ENCODE results near the gene NUPR1.
"Not testable (repeated sequence)": the region's sequence is repeated elsewhere in the genome, so short reads cannot be mapped to it uniquely, and the experiment has no call there.

Gene NUPR1, protein sequence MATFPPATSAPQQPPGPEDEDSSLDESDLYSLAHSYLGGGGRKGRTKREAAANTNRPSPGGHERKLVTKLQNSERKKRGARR

DNA sequence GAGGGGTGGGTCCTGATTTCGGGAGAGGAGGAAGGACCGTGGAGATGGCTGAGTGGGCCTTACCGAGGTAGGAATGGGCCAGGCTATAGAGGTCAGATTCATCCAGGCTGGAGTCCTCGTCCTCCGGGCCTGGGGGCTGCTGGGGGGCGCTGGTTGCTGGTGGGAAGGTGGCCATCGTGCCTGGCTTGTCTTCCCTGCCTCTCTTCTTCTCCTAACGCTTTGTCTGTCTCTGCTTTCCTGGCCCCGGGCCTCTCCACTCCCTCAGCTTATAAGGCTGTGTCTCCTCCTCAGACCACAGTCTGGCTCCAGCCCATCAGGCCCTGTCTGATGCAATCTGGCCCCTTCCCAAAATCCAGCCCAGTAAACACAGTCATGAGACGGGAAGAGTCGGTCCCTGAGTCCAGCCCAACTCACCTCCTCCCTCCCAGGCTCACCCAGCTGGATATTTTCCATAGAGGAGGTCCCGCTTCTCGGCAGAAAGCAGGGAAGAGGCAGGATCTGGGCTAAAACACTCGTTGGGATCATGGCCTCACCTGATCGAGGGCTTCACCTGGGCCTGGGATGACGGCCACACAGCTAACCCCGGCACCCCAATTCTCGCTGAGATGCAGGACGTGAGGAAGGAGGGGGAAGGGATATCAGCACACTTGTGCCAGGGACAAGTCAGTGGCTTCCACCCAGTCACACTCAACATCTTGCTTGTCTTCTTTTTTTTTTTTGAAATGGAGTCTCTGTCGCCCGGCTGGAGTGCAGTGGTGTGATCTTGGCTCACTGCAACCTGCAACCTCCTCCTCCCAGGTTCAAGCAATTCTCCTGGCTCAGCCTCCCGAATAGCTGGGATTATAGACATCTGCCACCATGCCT is at the start of gene NUPR1:
Gene NUPR1, minus strand, starts transcription at position 242 of the 864 bp plus-strand sequence. Its CDS starts 67 bp downstream, at position 175.
- DNase-seq: no peak

DNA sequence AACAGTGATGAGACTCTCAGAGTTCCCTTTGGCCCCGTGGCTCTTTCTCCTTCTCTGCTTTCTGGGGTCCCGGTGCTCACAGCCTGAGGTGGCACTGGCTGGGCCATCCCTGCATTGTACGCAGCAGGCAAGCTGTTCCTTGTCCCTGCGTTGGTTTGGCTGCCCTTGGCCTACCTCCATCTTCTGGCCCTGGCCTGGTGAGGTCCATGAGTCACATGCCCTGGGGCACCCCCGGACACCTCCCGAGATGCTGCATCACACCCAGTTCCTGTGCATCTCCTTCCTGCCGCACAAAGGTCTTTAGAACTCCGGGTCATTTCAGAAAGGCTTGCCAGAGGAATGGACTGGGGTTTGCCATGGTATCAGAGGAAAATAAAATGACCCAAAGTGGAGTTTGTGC is 48.6 kb upstream of the NUPR1 start:
- DNase-seq: no peak

GRCh38 chr16:28586466-28586865 is 47.7 kb upstream of the NUPR1 start:
- no peak for DNase-seq

GRCh38 chr16:28585674-28586073 is 46.9 kb upstream of the NUPR1 start:
- no peak for DNase-seq

DNA sequence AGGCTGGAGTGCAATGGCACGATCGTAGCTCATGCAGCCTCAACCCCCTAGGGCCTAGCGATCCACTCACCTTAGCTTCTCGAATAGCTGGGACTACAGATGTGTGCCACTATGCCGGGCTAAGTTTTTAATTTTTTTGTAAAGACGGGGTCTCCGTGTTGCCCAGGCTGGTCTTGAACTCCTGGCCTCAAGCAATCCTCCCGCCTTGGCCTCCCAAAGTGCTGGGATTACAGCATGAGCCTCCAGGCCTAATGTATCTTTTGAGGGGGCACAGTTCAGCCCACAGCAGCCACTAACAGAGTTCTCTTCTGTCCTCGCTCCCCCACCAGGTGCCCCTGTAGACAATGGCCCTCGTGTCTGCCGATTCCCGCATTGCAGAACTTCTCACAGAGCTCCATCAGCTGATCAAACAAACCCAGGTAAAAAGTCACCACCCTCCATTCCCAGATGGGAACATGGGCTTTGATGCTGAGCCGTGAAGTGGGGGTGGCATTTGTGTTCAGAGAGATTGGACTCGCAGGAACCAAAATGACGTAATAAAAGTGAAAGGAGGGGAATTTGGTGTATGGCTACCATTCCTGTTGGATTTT is 42.0 kb upstream of the NUPR1 start:
- DNase-seq: no peak

DNA sequence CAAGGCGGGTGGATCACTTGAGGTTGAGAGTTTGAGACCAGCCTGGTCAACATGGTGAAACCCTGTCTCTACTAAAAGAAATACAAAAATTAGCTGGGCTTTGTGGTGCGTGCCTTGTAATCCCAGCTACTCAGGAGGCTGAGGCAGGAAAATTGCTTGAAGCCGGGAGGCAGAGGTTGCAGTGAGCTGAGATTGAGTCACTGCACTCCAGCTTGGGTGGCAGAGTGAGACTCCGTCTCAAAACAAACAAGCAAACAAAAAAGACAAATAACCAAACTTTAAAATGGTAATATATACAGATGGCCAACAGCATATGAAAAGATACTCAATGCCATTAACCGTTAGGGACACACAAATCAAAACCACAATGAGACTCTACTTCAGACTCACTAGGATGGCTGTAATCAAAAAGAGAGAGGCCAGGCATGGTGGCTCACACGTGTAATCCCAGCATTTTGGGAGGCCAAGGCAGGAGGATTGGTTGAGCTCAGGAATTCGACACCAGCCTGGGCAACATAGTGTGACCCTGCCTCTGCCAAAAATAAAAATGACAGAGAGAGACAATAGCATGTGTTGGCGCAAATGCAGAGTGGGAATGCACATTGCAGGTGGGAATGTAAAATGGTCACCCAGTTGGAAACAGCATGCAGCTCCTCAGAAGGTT is 36.8 kb upstream of the NUPR1 start:
- DNase-seq: no peak

- no peak for DNase-seq
Observed at GRCh38 chr16:28574925-28575324, 36.2 kb upstream of the NUPR1 start.

DNA sequence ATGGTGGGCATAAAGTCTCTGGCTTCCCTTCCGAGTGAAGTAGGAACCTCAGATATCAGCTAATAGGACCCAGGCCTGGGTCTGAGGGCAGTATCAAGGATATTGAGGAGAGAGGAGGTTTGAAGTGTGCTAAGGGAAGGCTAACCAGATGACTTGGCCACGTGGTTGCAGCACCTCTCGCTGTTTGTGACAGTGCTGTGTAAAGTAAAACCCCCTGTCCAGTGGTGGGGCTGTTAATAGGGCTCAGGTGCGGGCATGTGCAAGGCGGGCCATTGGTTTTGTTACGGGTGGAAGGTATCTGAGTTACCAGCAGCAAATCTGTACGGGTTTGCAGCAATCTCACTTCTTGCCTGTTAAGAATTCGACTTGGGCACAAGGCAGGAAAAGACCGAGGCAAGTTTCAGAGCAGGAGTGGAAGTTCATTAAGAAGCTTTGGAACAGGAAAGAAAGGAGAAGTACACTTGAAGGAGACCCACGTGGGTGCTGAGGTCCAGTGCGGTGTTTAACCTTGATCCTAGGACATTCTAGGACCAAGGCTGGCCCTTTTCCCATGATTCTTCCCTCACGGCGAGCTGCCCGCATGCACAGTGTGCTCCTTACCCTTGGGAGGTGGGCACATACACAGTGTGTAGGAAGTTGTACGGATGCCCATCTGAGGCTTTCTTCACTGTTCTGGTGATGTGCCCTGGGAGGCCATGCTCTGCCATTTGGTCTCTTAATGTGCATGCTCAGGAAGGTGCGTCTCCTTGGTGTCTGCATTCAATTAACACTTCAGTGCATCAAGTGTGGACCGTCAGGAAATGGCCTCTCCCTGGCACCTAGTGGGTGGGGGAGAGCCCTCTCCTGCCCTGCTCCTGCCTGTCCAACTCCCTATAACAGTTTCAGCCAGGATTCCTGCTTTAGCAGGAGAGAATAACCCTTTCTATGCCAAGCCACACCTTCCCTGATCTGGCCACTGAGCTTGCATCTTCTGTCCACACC is 35.3 kb upstream of the NUPR1 start:
- no peak for DNase-seq

GRCh38 chr16:28572696-28573510 is 34.1 kb upstream of the NUPR1 start:
- no peak for DNase-seq

DNA sequence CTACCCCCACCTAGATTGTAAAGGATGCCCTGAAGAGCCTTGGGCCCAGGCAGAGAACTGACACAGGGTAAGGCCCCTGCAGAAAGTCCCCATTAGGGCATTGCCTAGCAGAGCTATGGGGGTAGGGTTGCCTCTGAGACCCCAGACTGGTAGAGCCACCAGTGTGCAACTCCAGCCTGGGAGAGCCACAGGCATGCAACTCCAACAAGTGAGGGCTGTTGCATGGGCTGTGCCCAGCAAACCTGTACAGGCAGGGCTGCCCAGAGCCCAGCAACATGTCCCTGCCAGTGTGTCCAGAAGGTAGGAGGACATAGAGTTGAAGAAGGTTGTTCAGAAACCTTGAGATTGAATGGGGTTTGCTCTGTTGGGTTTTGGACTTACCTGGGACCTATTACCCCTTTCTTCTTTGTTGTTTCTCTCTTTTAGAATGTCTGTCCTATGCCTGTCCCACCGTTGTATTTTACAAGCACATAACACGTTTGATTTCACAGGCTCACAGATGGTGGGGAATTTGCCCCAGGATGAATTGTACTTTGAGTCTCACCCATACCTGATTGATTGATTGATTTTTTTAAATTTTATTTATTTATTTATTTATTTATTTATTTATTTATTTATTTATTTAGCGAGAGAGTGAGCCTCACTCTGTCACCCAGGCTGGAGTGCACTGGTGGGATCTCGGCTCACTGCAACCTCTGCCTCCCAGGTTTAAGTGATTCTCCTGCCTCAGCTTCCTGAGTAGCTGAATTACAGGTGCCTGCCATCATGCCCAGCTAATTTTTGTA is 31.4 kb upstream of the NUPR1 start:
- no peak for DNase-seq

DNA sequence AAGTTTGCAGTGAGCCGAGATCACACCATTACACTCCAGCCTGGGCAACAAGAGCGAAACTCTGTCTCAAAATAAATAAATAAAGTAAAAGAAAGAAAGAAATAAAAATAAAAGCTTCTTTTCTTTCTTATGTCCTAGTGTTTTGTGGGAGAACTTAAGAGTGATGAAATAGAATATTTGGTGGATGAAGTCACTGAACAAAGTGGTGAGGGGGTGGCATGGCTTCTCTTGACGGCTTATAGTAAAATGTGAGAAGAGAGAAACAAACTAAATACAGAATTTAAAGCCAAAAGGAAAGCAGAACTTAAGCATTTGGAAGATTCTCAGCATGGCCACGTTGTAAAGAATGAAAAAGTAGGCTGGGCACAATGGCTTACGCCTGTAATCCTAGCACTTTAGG is 30.2 kb upstream of the NUPR1 start:
- no peak for DNase-seq

- DNase-seq: no peak
Observed at GRCh38 chr16:28567292-28567691, 28.5 kb upstream of the NUPR1 start.

DNA sequence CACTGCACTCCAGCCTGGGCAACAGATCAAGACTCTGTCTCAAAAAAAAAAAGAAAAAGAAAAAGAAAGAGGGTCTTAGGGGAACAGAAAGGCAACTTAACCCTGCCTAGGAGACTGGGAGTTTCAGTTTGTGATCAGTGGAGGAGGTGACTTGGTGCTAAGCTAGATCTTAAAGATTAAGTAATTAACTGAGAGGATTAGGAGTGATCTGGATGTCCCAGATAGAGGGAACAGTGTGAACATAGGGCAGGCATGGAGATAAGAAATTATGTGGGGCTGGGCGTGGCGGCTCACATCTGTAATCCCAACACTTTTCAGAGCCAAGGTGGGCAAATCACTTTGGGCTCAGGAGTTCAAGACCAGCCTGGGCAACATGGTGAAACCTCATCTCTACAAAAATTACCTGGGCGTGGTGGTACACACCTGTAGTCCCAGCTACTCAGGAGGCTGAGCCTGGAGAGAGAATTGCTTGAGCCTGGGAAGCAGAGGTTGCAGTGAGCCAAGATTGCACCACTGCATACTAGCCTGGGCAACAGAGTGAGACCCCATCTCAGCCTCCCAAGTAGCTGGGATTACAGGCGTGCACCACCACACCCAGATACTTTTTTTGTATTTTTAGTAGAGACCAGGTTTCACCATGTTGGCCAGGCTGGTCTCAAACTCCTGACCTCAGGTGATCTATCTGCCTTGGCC is 27.6 kb upstream of the NUPR1 start:
- DNase-seq: not testable (repeated sequence)

DNA sequence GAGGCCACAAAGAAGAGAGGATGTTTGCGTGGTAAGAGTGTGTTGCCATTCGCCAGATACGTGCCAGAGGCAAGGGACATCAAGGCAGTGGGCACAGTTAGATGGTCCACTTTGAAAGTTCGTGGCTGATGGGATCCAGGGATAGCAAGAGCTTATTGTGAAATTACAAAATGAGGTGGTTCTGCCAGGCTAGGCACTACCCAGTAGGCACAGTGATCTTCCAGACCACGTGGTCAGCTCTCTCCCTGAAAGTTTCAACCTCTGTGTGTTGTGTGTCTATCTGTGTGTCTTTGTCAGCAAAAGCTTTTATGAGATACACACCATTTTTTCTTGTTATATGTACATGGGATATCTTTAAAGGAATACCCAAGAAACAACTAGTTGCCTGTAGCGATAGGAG is 24.4 kb upstream of the NUPR1 start:
- DNase-seq: no peak

DNA sequence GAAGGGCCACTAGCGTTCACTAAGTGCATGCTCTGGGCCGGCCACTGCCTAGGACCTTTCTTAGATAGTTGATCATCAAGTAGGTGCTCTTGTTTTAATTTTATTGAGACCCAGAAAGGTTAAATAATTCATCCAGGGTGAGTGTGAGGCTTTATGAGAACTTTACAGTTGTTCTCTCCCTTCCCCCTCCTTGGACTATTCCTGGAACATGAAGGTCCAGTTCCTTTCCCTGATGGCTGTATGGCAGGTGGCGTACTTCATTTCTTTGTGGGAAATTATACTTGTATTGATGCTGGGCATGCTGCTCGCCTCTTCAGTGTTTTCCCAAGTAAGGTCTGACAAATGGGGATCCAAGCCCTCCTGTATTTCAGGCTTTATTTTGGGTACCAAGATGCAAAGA is 23.4 kb upstream of the NUPR1 start:
- DNase-seq: no peak

GRCh38 chr16:28561557-28562187 is 22.9 kb upstream of the NUPR1 start:
- no peak for DNase-seq

GRCh38 chr16:28558456-28558855 is 19.7 kb upstream of the NUPR1 start:
- DNase-seq: no peak

- DNase-seq: no peak
Observed at GRCh38 chr16:28556914-28557320, 18.1 kb upstream of the NUPR1 start.

- no peak for DNase-seq
Observed at GRCh38 chr16:28555561-28555960, 16.8 kb upstream of the NUPR1 start.
